GM19463 (cell line): ENCODE measurements around the gene MAPK10.

ENCODE experiments used
- ATAC-seq: cut with Tn5 transposase; IDR thresholded peaks from one replicate; pipeline ENCODE4 v1.9.1; 2021; ENCODE audit warnings: mild to moderate bottlenecking, moderate library complexity; ENCODE audit not compliant: unreplicated experiment

MAPK10 gene

GRCh38 chr4:86359944-86360478 lies at the start of gene MAPK10:
MAPK10 (minus strand) TSS chr4:86360053.
- peak; percentile 99 for ATAC-seq

DNA sequence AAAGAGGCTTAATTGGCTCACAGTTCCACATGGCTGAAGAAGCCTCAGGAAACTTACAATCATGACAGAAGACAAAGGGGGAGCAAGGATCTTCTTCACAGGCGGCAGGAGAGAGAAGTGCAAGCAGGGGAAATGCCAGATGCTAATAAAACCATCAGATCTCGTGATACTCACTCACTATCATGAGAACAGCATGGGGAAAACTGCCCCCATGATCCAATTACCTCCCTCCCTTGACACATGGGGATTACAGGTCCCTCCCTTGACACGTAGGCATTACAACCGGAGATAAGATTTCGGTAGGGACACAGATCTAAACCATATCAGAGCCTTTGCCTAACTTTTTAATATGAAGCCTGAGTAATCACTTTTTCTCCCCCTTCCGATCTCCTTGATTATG lies 43.7 kb upstream of the MAPK10 start:
- ATAC-seq = no peak

- ATAC-seq = no peak
These were observed 42.0 kb upstream of the MAPK10 start for GRCh38 chr4:86401826-86402225.

- no peak for ATAC-seq
These were observed 40.4 kb upstream of the MAPK10 start for GRCh38 chr4:86400216-86400615.

DNA sequence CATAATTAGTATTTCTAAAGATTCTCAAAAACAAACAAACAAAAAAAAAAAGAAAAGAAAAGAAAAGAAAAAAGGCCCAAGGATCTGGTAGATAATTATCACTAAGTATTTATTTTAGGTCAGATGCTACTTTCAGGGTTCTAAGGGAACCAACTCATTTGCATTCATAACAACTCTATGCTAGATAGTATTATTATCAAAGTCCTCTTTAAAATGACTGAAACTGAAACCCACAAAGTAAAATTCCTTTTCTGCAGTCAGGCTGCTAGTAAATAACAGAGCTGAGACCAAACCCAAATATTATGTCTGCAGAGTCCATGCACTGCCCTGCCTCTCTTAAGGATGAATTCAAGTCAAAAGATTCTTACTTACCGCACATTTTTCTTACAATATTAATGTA lies 38.3 kb upstream of the MAPK10 start:
- ATAC-seq = peak; percentile 80

DNA sequence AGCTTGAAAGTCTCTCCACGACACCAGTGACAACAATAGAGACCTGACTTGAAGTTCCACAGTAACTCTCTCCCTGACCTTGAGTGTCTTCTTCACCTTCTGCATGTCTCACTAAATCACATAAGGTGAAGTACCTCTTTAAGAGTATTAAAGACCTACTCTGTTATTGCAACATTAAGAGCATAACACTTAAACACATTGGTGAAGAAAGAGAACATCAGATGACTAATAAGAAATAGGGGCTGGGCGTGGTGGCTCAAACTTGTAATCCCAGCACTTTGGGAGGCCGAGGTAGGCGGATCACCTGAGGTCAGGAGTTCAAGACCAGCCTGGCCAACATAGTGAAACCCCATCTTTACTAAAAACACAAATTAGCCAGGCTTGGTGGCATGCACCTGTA lies 33.9 kb upstream of the MAPK10 start:
- ATAC-seq = no peak

DNA sequence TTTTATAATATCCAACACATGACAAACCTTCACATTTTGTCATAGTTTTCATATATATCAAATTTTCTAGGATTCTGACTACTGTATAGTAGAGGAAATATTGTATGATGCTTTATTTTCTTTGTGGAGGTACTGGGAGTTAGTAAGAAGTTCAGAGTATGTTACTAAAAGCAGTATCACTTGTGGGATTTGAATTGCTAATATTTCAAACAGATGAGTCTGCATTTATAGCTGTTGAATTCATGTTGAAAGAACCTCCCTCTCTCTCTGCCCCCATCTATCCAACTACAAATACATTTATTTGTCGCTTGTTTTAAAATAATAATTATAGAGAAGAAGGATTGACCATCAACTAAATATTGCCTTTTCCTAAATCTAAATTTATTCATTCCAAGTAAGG lies 29.8 kb upstream of the MAPK10 start:
- no peak for ATAC-seq

DNA sequence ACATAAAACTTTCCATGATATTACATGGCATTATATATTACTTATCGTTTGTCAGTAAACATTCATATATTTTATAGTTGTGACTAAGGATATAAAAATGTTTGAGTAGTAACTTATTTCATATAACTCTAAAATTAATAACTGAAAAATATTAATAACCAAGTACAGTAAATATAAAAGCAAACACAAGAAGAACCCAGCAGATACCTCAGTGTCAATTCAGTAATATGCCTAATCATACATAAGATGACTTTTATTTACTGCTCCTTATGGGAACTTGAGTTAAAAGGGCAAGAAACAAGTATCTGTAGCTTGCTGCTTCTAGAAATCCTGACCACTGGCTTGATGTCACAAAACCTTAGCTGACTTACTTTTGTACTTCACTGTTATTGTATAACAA lies 28.4 kb upstream of the MAPK10 start:
- no peak for ATAC-seq

- no peak for ATAC-seq
These were observed 27.1 kb upstream of the MAPK10 start for GRCh38 chr4:86386817-86387415.

DNA sequence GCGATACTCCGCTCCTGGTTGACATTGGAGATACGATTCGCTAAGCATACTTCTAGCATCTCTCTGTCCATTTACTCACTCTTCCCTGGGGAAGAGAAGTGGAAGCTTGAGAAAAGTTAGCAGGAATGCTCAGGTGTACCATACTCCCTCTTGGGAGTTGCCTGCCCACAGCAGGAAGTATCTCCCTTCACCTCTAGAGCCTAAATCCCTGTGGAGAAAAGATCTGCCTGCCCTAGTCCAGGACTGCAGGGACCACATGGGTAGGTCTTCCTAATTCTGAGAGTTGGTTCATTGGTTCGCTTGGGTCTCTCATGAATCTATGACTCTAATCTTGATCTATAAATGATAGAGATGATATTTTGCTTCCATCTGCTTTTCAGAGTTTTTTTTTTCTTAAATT lies 26.3 kb upstream of the MAPK10 start:
- ATAC-seq = no peak

- ATAC-seq = no peak
These were observed 21.6 kb upstream of the MAPK10 start for GRCh38 chr4:86381431-86381830.

- ATAC-seq = no peak
These were observed 20.4 kb upstream of the MAPK10 start for GRCh38 chr4:86380181-86380724.

GRCh38 chr4:86376850-86377249 lies 17.0 kb upstream of the MAPK10 start:
- ATAC-seq = no peak

GRCh38 chr4:86368433-86368832 lies 8.6 kb upstream of the MAPK10 start:
- ATAC-seq = no peak

DNA sequence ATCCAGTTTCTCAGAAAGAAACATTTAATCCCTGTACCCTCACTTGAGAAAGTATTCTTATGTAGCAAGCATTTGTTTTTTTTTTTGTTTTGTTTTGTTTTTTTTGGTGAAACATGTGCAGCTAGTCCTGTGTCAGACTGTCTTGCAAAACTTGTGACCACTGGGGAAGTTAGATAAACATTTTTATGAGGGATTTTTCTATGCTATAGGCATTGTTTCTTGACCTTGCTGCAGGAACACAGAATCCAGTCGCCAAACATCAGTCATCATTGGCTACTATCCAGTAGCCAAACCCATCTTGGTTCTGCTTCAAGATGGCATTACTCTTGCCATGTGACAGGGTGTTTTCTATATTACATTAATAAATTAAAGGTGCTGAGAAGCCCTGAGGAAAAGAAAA lies 7.7 kb upstream of the MAPK10 start:
- no peak for ATAC-seq

DNA sequence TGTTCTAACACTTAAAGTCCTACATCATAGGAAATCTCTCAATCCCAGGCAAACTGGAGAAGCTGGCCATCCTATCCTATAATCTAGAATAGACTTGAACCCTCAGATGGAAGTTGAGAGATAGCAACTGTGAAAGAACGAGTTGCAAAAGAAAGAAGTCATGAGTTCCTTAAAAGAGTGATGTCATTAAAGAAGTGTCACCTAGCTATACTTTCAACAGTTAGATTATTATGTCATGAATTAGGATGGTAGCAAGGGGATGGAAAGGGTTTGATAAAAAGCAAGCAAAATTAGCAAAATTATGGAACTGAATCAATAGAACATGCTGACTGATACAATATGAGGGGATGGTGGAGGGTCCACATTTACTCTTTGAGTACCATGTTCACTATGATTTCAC lies 7.1 kb upstream of the MAPK10 start:
- ATAC-seq = no peak

GRCh38 chr4:86362510-86362909 lies 2.7 kb upstream of the MAPK10 start:
- ATAC-seq = no peak

DNA sequence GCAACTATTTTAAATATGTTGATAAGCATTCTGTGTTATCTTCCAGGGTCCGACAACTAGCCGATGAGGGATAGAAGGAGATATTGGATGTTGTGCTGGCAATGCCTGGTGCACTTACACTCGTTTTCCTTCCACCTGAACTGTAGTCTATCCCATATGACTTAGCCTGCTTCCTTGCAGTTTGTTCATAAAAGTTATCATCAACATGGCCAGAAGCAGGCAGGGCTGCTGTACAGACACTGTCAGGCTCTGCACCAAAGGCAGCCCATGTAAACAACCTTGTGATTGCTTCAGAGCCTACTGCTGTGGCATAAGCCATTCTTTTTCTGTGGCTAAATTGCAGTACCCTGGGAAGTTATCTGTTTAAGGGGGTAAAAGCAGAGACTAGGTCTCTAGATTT lies 1.6 kb downstream of the MAPK10 start:
- no peak for ATAC-seq

GRCh38 chr4:86357608-86358007 lies 2.2 kb downstream of the MAPK10 start:
- ATAC-seq = no peak

DNA sequence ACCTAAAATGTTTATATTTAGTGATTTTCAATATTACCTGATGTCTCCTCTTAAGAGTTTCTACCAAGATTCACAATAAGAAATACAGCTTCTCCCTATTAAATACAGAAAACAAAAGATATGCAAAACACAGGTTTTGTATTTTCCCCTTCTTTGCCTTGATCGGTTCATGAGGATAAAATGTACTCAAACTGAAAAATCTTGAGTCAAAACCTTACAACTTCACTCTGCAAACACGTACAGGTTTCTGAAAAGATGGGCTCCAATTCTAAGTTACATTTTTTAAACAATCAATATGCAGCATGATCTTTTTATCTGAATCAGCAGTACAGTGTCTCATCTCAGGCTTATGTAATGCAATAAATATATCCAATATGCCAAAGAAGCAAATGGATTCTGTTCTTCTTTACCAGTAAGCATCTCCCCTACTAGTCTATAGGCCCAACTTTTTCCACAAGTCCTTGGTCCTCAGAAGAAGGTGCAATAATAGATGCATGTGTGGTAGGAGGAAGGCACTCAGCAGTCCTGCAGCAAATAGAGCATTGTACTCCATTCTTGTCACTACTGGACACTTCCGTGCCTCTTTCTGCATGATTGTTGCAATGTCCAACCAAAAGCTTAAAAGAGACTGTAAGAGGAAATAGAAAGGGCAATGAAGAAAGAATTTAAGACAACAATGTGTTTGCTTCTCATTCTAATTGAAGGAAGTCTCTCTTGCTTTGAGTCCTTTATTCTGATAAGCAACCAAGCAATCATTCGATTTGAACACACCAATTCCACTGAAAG lies 3.2 kb downstream of the MAPK10 start:
- ATAC-seq = no peak

DNA sequence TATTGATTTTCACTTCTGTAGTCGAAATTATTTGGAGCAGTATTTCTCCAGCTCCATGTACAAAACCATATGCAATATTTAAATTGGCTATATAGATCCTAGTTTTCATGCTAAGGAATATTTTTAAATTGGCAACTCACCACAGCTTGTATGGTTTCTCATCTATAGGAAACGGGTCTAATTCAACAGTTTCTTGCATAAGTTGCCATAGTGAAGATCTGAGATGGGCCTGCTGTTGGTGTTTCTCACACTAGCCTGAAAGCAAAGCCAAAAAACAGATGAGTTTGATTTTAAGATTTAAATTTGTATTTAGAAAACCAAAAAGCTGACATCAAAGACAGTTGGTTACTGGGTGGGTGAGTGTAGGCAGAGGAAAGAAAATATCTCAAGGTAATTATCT lies 5.5 kb downstream of the MAPK10 start:
- ATAC-seq = no peak

DNA sequence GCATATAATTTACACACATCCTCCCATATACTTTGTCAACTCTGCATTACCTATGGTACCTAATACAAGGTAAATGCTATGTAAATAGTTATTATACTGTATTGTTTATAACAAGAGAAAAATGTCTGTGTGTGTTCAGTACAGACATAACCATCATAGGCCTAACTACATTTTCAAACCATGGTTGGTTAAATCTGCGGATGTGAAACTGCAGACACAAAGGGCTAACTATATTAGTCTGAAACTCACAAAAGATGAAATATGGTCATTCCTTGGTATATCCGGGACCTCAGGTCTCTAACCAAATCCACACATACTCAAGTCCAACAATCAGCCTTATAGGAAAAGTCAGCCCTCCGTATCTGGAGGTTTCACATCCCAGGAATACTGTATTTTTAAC lies 13.5 kb downstream of the MAPK10 start:
- ATAC-seq = no peak
